GM12872 (cell line): ENCODE results near the gene OXNAD1.

Experiments
- CTCF ChIP-seq: IDR thresholded peaks from 3 replicates; pipeline ENCODE4 v1.5.1; 2011; ENCODE audit warnings: low read depth, mild to moderate bottlenecking, low read length, moderate library complexity; ENCODE audit not compliant: insufficient read depth

Gene OXNAD1

DNA sequence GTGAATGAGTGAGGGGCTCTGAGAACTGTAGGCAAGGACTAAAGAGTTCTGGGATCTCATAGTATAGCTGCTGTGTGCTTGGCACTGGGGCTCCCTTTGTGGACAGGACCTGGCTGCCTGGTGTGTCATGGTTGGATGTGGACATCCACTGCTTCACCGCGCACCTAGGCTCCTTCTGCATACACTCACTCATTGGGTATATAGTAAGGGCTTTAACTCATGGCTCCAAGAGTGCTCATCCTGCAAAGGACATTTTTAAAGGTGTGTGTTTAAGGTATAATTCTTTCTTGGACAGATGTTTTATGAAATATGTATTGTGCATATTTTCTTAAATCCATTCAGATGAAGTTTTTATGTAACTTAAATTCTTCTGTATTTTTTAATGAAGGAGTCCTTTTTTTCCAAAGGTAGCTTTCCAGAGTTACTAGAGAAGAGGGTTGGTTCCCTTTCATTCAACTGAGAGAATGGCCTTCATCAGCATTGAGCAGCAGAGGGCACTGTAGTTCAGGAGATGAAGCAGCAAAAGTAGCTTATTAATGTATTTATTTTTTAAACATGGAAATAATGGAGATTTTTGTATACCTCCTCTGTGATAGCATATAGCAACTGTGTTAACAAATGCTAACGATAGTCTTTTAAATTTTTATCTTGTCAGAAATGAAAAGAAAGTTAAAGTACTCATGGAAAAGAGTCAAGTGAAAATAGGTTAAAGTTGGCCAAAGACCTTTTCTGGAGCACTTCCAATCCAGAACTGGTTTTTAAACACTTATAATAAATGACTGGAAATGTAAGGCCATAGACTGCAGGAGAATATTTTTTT, 25.2 kb downstream of the OXNAD1 start:
- TF ChIP-seq CTCF = peak; percentile 65

- no peak for TF ChIP-seq CTCF
These were observed 25.8 kb downstream of the OXNAD1 start for GRCh38 chr3:16290827-16291196.

- no peak for TF ChIP-seq CTCF
These were observed 29.8 kb downstream of the OXNAD1 start for GRCh38 chr3:16294844-16295243.

GRCh38 chr3:16295298-16295890, 30.4 kb downstream of the OXNAD1 start:
- TF ChIP-seq CTCF = no peak

GRCh38 chr3:16297997-16298885, 33.2 kb downstream of the OXNAD1 start:
- no peak for TF ChIP-seq CTCF

GRCh38 chr3:16298891-16299290, 33.9 kb downstream of the OXNAD1 start:
- TF ChIP-seq CTCF = no peak

DNA sequence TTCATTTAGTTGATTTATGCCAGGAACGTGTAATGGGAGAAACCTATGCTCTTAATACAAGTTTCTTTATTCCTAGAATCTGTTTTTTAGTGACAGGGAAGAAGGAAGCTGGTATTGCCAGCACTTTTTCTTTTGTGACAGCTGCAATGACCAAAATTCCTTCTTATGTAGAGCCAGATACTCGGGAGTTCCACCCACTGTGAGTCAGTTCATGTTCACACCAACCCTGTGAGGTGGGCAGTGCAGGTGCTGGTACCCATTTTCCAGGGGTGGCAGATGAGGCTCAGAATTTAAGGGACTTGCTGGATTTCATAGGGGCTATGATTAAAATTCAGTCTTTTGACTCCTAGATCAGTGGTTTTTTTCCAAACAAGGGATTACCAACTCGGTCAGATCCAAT, 34.7 kb downstream of the OXNAD1 start:
- no peak for TF ChIP-seq CTCF
